GM12878 (cell line): ENCODE data around the gene HSP90AB1. TPM values are rescaled to one million over a fixed set of nuclear protein-coding genes. Genes with fewer than 3 reads are reported as not detected.
A peak's percentile ranks its signal among the peaks of the same experiment; 100 is the strongest.

Experiments
- ATAC-seq: fragments of 200-7000 bp; cut with Tn5 transposase; 3 replicates; pipeline ENCODE4 v1.9.1; 2020; ENCODE audit warnings: mild to moderate bottlenecking, moderate library complexity
- BruUV-seq: library from RNA; stranded (reverse); fragments of 400-500 nt; replicated peaks from 2 replicates; lab custom pipeline; 2021; lab: Mats Ljungman, UMichigan
- CTCF ChIA-PET: fragments of 300-600 bp; sonication (Branson Sonifier 250); formaldehyde crosslinking; extraction: SDS; loops from one replicate; lab custom pipeline; 2021; ENCODE audit warnings: inconsistent platforms; lab: Yijun Ruan, JAX
- POLR2A ChIA-PET: fragments of 350-600 bp; formaldehyde crosslinking; extraction: SDS; loops from one replicate; lab custom pipeline; 2021; ENCODE audit warnings: inconsistent platforms; lab: Charles Lee
- RAD21 ChIA-PET: fragments of 300-600 bp; sonication (Branson Sonifier 250); formaldehyde crosslinking; loops from one replicate; lab custom pipeline; 2023; ENCODE audit warnings: antibody characterized with exemption; ENCODE audit not compliant: unreplicated experiment; lab: Charles Lee
- SMC1A ChIA-PET: fragments of 300-600 bp; sonication (Branson Sonifier 250); formaldehyde crosslinking; loops from one replicate; lab custom pipeline; 2023; ENCODE audit not compliant: unreplicated experiment, uncharacterized antibody; lab: Charles Lee
- DNase-seq: peaks from one replicate; pipeline ENCODE4 v3.0.0-alpha.2; 2011; ENCODE audit warnings: low read depth, low spot score
- FAIRE-seq: peaks from 3 replicates; lab custom pipeline; 2011; peaks lifted over from hg19 to GRCh38; lab: Jason Lieb, UNC
- H2AFZ ChIP-seq: 2 replicates; pipeline ENCODE4 v1.6.0; 2011; ENCODE audit warnings: low read depth, low read length, control low read depth; ENCODE audit not compliant: control insufficient read depth
- H3K27ac ChIP-seq: 2 replicates; pipeline ENCODE4 v1.5.1; 2011; ENCODE audit warnings: control low read depth; ENCODE audit not compliant: control insufficient read depth, insufficient read depth
- H3K27me3 ChIP-seq, 2 experiments: replicated peaks in 1 of 2; 2 replicates each; pipeline versions ENCODE4 v1.6.0 to v1.6.1; 2011; ENCODE audit warnings: low read length in 1 of 2; ENCODE audit not compliant: control insufficient read depth in 2 of 2, insufficient read depth in 2 of 2
- H3K36me3 ChIP-seq, 2 experiments: 2 replicates each; pipeline ENCODE4 v1.5.1; 2011; ENCODE audit warnings: low read length in 1 of 2; ENCODE audit not compliant: control insufficient read depth in 2 of 2, insufficient read depth in 2 of 2
- H3K4me1 ChIP-seq: 2 replicates; pipeline ENCODE4 v1.6.1; 2011; ENCODE audit warnings: mild to moderate bottlenecking, low read length, moderate library complexity, mixed read lengths; ENCODE audit not compliant: control insufficient read depth, insufficient read depth
- H3K4me2 ChIP-seq: 2 replicates; pipeline ENCODE4 v1.6.0; 2011; ENCODE audit warnings: control low read depth; ENCODE audit not compliant: control insufficient read depth, insufficient read depth
- H3K4me3 ChIP-seq: fragments of 200-600 bp; sonication (generic); 2 replicates; pipeline ENCODE4 v1.5.1; 2016
- H3K79me2 ChIP-seq: 2 replicates; pipeline ENCODE4 v1.6.0; 2011; ENCODE audit warnings: low read length; ENCODE audit not compliant: control insufficient read depth, insufficient read depth
- H3K9ac ChIP-seq: 2 replicates; pipeline ENCODE4 v1.8.0; 2011; ENCODE audit warnings: low read length, control low read depth, mixed read lengths; ENCODE audit not compliant: control insufficient read depth, insufficient read depth
- H3K9me3 ChIP-seq: replicated peaks from 3 replicates; pipeline ENCODE4 v1.5.1; 2011; ENCODE audit warnings: mild to moderate bottlenecking, low read length; ENCODE audit not compliant: control insufficient read depth, insufficient read depth
- H4K20me1 ChIP-seq: 2 replicates; pipeline ENCODE4 v1.6.0; 2011; ENCODE audit not compliant: control insufficient read depth, insufficient read depth
- ASH2L ChIP-seq: fragments of 300-600, 200-600 bp; sonication (generic); IDR thresholded peaks from 2 replicates; pipeline ENCODE4 v1.6.1; 2017; ENCODE audit warnings: low read depth, mild to moderate bottlenecking, borderline replicate concordance
- BRCA1 ChIP-seq: IDR thresholded peaks from 2 replicates; pipeline ENCODE4 v1.6.1; 2011; ENCODE audit warnings: low read depth, low read length, improper control_type of control experiment
- CBX5 ChIP-seq: sonication (generic); IDR thresholded peaks from 2 replicates; pipeline ENCODE4 v1.6.1; 2016; ENCODE audit warnings: low read depth, moderate library complexity, mild to moderate bottlenecking, inconsistent platforms
- CHD1 ChIP-seq: IDR thresholded peaks from 2 replicates; pipeline ENCODE4 v1.6.1; 2012; ENCODE audit warnings: low read depth, low read length, improper control_type of control experiment
- EP300 ChIP-seq, 2 experiments: fragments of 150-350 bp in 1 of 2; IDR thresholded peaks; 2 replicates each; pipeline ENCODE4 v1.6.1; 2011 to 2012; ENCODE audit warnings: low read depth in 2 of 2, low read length in 2 of 2, borderline replicate concordance in 1 of 2, improper control_type of control experiment in 1 of 2, inconsistent platforms in 1 of 2; ENCODE audit not compliant: control insufficient read depth in 1 of 2
- KDM1A ChIP-seq: fragments of 200-600 bp; sonication (generic); IDR thresholded peaks from 2 replicates; pipeline ENCODE4 v1.6.1; 2016; ENCODE audit warnings: borderline replicate concordance
- PAX5 ChIP-seq: IDR thresholded peaks from 2 replicates; pipeline ENCODE4 v1.6.1; 2011; ENCODE audit warnings: low read depth, low read length, borderline replicate concordance
- RAD51 ChIP-seq: fragments of 450-650 bp; IDR thresholded peaks from 2 replicates; pipeline ENCODE4 v1.6.1; 2016; ENCODE audit warnings: moderate library complexity, mild to moderate bottlenecking, inconsistent platforms
- SUPT20H ChIP-seq: IDR thresholded peaks from 2 replicates; pipeline ENCODE4 v1.6.1; 2011; ENCODE audit warnings: low read depth, mild to moderate bottlenecking, low read length, moderate library complexity, borderline replicate concordance; ENCODE audit not compliant: control insufficient read depth
- ZNF207 ChIP-seq: fragments of 450-650 bp; IDR thresholded peaks from 2 replicates; pipeline ENCODE4 v1.6.1; 2014; ENCODE audit warnings: antibody characterized with exemption, mild to moderate bottlenecking, borderline replicate concordance
- ZSCAN29 ChIP-seq: fragments of 450-650 bp; IDR thresholded peaks from 2 replicates; pipeline ENCODE4 v1.6.1; 2017; ENCODE audit warnings: mild to moderate bottlenecking, moderate library complexity
- WGBS: methylation state at CpG from one replicate; pipeline ENCODE4 v1.1.6; 2016; ENCODE audit warnings: low lambda C conversion rate; ENCODE audit not compliant: insufficient replicate concordance, insufficient coverage; ENCODE audit errors: missing lambda C conversion rate; 5-methylcytosine and 5-hydroxymethylcytosine counted together
- in situ Hi-C: fragments of 300-500 bp; cut with MboI; formaldehyde crosslinking; loops from 9 replicates; pipeline ENCODE4 v1.14.3; 2018; ENCODE audit warnings: mixed read lengths
- intact Hi-C: fragments of 100-400 bp; cut with micrococcal nuclease; formaldehyde crosslinking; loops from one replicate; pipeline ENCODE4 v1.14.2; 2022; ENCODE audit not compliant: unreplicated experiment
- polyA plus RNA-seq, 11 experiments: library from polyadenylated mRNA; depleted of rRNA in 4 of 11; unstranded in 6 of 11; stranded (reverse) in 5 of 11; fragments of >200 nt; fragmentation: Nextera tagmentation in 4 of 11; fragmentation: Illumina TruSeq in 1 of 11; extraction: Ambion mirVana in 4 of 11; extraction: Trizol in 1 of 11; gene quantifications; 1 replicate in 1 of 11; 2 replicates in 10 of 11; pipeline versions ENCODE4 v1.2.1 to v1.2.3, GENCODE V29; 2011 to 2016; ENCODE audit warnings: inconsistent platforms in 2 of 11, missing spikeins in 2 of 11, low read depth in 1 of 11
- total RNA-seq, 4 experiments: library from RNA; depleted of rRNA in 3 of 4; stranded (reverse); fragments of >200 nt in 3 of 4; fragmentation: Illumina TruSeq in 1 of 4; extraction: Trizol in 1 of 4; gene quantifications; 2 replicates each; pipeline versions ENCODE4 v1.2.1 to v1.2.3, GENCODE V29; 2013 to 2021
- TF ChIP-seq, protein P1 (sequence below): fragments of 150-350 bp; IDR thresholded peaks from 2 replicates; pipeline ENCODE4 v1.6.1; 2014; ENCODE audit warnings: mild to moderate bottlenecking, low read depth, low read length
- TF ChIP-seq, protein P2 (sequence below): fragments of 450-650 bp; formaldehyde crosslinking; IDR thresholded peaks from 2 replicates; pipeline ENCODE4 v1.5.0; 2022; ENCODE audit warnings: mild to moderate bottlenecking, missing genetic modification characterization

The HSP90AB1 gene
- total and polyA plus RNA-seq, 10 of the 15 experiments (the other 5 are each of a cell fraction or from before 2014, with no cell fraction given): 988 to 1,682 (median 1,146) TPM

DNA sequence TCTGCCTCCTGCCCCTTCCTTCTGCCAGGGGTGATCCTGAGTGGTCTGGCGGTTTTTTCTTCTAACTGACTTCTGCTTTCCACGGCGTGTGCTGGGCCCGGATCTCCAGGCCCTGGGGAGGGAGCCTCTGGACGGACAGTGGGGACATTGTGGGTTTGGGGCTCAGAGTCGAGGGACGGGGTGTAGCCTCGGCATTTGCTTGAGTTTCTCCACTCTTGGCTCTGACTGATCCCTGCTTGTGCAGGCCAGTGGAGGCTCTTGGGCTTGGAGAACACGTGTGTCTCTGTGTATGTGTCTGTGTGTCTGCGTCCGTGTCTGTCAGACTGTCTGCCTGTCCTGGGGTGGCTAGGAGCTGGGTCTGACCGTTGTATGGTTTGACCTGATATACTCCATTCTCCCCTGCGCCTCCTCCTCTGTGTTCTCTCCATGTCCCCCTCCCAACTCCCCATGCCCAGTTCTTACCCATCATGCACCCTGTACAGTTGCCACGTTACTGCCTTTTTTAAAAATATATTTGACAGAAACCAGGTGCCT is 13.3 kb upstream of the HSP90AB1 start:
- POLR2A ChIA-PET: interaction anchor here (0.6 to 4.4 kb wide), 2 partner anchors 8 to 11 kb away, joined by 3 to 27 read pairs; no protein-coding TSS in a partner anchor

More for the DNA sequence above, 13.3 kb upstream of the HSP90AB1 start:
- no peak overlapping the region for H3K9ac ChIP-seq
- ChIA-PET SMC1A (interaction anchor here (0.6 to 3.5 kb wide), 5 partner anchors 9 to 137 kb away, joined by 3 to 26 read pairs (median 4); no protein-coding TSS in a partner anchor), CTCF (interaction anchor here (0.9 to 6.4 kb wide), 13 partner anchors 10 to 137 kb away, joined by 3 to 117 read pairs (median 9); partner anchors contain the start of genes HSP90AB1 and SLC29A1), RAD21 (interaction anchor here (1.3 to 4.8 kb wide), 4 partner anchors 9 to 61 kb away, joined by 3 to 29 read pairs (median 16); partner anchors contain the start of gene SLC29A1)
- no peaks in the 10 kb centered on the region for H3K27me3 ChIP-seq
- H3K79me2 ChIP-seq: no peaks in the 10 kb centered on the region
- in situ Hi-C loops (loop anchor here (10.0 kb wide), 1 partner anchor 129 kb away; no protein-coding TSS in a partner anchor), intact Hi-C loops (loop anchor here (1.0 kb wide), 1 partner anchor 137 kb away; no protein-coding TSS in a partner anchor)
- H3K27ac ChIP-seq: no peak overlapping the region
- TSS peak; percentile 13 for BruUV-seq
- no peak overlapping the region for H2AFZ ChIP-seq
- no peak overlapping the region for H3K4me2 ChIP-seq
- WGBS: 85% methylated on average over 13 of the region's 14 CpGs
- no peak for ATAC-seq
- peaks cover 8% of the 10 kb centered on the region for H3K4me1 ChIP-seq
- no peak for FAIRE-seq
- H3K9me3 ChIP-seq: no peaks in the 10 kb centered on the region
- H3K36me3 ChIP-seq: peaks cover 4 to 20% of the 10 kb centered on the region in 2 experiments; a peak in 3 of 4 replicates
- H3K4me3 ChIP-seq: no peak overlapping the region
- TF ChIP-seq, protein P1, sequence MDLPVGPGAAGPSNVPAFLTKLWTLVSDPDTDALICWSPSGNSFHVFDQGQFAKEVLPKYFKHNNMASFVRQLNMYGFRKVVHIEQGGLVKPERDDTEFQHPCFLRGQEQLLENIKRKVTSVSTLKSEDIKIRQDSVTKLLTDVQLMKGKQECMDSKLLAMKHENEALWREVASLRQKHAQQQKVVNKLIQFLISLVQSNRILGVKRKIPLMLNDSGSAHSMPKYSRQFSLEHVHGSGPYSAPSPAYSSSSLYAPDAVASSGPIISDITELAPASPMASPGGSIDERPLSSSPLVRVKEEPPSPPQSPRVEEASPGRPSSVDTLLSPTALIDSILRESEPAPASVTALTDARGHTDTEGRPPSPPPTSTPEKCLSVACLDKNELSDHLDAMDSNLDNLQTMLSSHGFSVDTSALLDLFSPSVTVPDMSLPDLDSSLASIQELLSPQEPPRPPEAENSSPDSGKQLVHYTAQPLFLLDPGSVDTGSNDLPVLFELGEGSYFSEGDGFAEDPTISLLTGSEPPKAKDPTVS: no peak
- TF ChIP-seq PAX5: no peak
- TF ChIP-seq ZNF207: no peak
- TF ChIP-seq RAD51: no peak
- TF ChIP-seq ZSCAN29: no peak
- TF ChIP-seq BRCA1: no peak
- TF ChIP-seq EP300 (IDR thresholded peaks at IDR 0.05; ENCODE audit: borderline replicate concordance in 1 of 2, control insufficient read depth in 1 of 2, low read depth in 2 of 2, low read length in 2 of 2): no peak
- TF ChIP-seq, protein P2, sequence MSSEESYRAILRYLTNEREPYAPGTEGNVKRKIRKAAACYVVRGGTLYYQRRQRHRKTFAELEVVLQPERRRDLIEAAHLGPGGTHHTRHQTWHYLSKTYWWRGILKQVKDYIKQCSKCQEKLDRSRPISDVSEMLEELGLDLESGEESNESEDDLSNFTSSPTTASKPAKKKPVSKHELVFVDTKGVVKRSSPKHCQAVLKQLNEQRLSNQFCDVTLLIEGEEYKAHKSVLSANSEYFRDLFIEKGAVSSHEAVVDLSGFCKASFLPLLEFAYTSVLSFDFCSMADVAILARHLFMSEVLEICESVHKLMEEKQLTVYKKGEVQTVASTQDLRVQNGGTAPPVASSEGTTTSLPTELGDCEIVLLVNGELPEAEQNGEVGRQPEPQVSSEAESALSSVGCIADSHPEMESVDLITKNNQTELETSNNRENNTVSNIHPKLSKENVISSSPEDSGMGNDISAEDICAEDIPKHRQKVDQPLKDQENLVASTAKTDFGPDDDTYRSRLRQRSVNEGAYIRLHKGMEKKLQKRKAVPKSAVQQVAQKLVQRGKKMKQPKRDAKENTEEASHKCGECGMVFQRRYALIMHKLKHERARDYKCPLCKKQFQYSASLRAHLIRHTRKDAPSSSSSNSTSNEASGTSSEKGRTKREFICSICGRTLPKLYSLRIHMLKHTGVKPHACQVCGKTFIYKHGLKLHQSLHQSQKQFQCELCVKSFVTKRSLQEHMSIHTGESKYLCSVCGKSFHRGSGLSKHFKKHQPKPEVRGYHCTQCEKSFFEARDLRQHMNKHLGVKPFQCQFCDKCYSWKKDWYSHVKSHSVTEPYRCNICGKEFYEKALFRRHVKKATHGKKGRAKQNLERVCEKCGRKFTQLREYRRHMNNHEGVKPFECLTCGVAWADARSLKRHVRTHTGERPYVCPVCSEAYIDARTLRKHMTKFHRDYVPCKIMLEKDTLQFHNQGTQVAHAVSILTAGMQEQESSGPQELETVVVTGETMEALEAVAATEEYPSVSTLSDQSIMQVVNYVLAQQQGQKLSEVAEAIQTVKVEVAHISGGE (CRISPR knock-in tag): no peak
- no peak for TF ChIP-seq CHD1
- TF ChIP-seq CBX5: no peak
- no peak for TF ChIP-seq ASH2L
- TF ChIP-seq KDM1A: no peak
- no peak for TF ChIP-seq SUPT20H
- no peak for DNase-seq
- no peaks in the 10 kb centered on the region for H4K20me1 ChIP-seq
